Measurements from ENCODE around the gene DOCK7.
"Not testable (repeated sequence)": the region's sequence is repeated elsewhere in the genome, so short reads cannot be mapped to it uniquely, and the experiment has no call there.

DOCK7 gene

DNA sequence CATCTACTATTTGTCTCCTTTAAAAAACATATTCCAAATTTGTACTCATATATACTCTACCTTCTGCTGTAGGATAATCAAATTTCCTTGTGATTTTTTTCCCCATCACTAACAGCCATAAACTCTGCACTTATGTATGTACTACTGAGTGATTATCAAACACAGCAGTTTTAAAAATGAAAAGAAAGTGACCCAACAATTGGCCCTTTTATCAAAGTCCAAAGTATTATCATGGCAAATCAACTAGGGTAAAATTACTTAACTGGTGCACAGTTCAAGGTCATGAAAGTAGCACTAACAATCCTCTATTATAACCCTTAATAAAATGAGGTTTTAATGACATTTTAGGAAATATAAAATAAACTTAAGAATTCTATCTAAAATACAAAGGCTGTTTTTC, 79.3 kb downstream of the DOCK7 start:
- no peak for DNase-seq (ENCODE audit: low read depth)

DNA sequence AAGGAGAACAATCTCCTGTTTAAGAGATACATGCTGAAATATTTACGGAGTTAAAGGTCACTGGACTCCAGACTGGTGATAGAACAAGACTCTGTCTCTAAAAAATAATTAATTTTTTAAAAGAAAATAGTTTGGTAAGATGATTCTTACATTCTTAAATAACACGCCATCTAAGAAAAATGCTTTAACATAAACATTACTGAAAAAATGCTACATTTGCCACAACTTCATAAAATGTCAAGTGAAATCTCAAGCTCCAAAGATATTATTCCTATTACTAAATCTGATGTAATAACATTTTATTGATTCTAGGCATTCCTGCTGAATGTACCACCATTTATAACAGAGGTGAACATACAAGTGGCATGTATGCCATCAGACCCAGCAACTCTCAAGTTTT, 86.7 kb downstream of the DOCK7 start:
- peak; percentile 71 for DNase-seq (ENCODE audit: low read depth)

- DNase-seq (ENCODE audit: low read depth): peak; percentile 80
Measured at GRCh38 chr1:62599044-62599443, 89.1 kb downstream of the DOCK7 start.

- no peak for DNase-seq (ENCODE audit: low read depth)
Measured at GRCh38 chr1:62597281-62597680, 90.9 kb downstream of the DOCK7 start, which contains the start of gene ANGPTL3. ANGPTL3 (plus strand) TSS chr1:62597520; CDS start chr1:62597567, 47 bp downstream.

- DNase-seq (ENCODE audit: low read depth): no peak
Measured at GRCh38 chr1:62595647-62596046, 92.5 kb downstream of the DOCK7 start.

DNA sequence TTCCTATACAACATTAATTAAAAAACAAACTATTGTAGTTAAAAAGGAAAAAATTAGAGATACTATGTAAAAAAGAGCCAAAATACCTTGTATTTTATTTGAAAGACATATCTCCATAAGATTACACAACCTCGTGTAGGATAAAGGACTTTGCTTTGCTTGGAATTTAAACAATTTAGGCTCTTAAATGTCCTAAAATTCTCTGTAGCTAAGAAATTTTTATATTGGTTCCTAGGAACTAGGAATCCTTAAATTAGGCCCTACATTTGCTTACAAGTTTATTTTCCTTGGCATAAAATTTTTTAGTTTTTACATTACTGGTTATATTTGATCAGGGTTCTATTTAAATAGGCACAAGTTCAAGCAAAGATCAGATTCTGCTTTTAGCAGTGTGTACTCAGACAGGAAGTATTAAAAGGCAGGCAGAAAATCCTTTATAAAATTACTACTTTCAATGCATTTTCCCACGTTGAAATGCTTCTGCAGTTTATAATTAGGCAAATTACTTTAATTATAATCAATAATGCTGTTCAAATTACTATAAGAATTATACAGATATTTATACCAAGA, 94.3 kb downstream of the DOCK7 start:
- peak; percentile 27 for DNase-seq (ENCODE audit: low read depth)

DNA sequence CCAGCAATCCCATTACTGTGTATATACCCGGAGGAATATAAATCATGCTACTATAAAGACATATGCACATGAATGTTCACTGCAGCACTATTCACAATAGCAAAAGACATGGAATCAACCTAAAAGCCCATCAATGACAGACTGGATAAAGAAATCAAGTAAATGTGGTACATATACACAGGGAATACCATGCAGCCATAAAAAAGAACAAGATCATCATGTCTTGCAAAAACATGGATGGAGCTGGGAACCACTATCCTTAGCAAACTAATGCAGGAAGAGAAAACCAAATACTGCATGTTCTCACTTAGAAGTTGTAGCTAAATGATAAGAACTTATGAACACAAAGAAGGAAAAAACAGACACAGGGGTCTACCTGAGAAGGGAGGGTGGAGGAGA, 97.2 kb downstream of the DOCK7 start:
- DNase-seq (ENCODE audit: low read depth): no peak

- DNase-seq (ENCODE audit: low read depth): no peak
Measured at GRCh38 chr1:62590255-62590969, 97.8 kb downstream of the DOCK7 start.

- peak; percentile 77 for DNase-seq (ENCODE audit: low read depth)
Measured at GRCh38 chr1:62589321-62589720, 98.9 kb downstream of the DOCK7 start.

DNA sequence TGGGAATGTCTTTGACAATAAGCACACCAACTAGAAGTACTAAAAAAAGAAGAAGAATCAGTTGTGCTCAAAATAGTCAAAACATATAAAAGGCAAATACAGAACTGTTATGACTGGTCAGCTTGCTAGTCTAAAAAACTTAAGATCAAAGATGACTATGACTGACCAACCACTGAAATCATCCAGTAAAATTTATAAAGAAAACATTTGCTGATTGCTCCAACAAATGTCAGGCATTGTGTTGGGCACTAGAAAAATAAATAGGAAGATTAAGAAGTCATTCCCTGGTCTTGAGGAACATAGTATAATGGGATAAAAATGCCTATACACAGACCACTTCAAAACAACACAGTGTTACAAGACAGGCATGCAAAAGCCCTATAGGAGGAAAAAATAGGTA, 100.2 kb downstream of the DOCK7 start:
- DNase-seq (ENCODE audit: low read depth): peak; percentile 15

DNA sequence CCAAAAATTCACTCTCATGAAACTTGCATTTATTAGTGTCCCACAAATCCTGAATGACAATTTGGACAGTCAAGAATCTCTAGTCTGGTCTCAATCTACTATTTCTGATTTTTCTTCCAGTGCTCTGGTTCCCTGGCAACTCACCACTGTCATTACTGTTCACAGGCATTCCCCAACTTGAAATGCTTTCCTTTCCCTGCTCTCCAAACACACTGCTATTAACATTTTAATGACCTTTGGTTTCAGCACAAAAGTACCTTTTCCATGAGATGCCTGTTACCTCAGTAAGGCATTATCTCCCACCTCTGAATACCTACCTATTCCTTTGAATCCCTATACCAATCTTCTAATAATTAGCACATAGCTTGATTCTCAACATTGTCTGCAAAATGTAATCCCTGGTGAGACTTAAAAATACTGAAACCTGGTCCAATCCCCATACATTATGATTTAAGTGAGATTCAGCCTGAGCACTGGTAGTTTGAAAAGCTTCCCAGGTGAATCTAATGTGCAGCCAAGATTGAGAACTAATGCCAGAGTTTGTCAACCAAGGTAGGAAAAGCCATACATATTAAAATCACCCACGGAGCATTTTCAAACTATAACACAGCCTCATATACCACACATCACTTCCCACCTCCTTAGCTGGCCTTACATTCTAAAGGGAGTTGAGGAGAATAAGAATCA, 102.6 kb downstream of the DOCK7 start:
- no peak for DNase-seq (ENCODE audit: low read depth)

- DNase-seq (ENCODE audit: low read depth): peak; percentile 17
Measured at GRCh38 chr1:62573675-62574074, 114.5 kb downstream of the DOCK7 start.

- no peak for DNase-seq (ENCODE audit: low read depth)
Measured at GRCh38 chr1:62572476-62572875, 115.7 kb downstream of the DOCK7 start.

GRCh38 chr1:62571517-62571916, 116.7 kb downstream of the DOCK7 start:
- not testable (repeated sequence) for DNase-seq (ENCODE audit: low read depth)

- peak; percentile 17 for DNase-seq (ENCODE audit: low read depth)
Measured at GRCh38 chr1:62567926-62568325, 120.3 kb downstream of the DOCK7 start.

GRCh38 chr1:62567182-62567581, 121.0 kb downstream of the DOCK7 start:
- DNase-seq (ENCODE audit: low read depth): not testable (repeated sequence)

GRCh38 chr1:62561306-62561705, 126.9 kb downstream of the DOCK7 start:
- no peak for DNase-seq (ENCODE audit: low read depth)

DNA sequence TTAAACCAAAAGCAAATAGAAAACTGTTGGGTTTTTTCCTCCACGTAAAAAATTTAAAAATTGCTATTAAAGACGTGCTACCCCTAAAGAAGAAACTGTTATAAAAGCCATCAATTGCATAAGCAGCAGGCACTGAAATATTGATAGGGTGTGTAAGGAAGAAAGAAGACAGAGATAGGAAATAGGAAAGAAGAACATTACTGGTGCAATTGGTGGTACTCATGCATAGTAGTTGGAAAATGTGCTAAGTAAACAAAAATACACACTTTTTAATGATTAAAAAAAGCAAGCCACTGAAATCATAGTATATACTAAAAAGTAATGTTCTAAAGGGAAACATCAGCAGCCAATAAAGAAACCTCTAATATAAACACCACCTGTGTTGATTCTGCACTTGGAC, 143.6 kb downstream of the DOCK7 start:
- no peak for DNase-seq (ENCODE audit: low read depth)

- no peak for DNase-seq (ENCODE audit: low read depth)
Measured at GRCh38 chr1:62541048-62541447, 147.1 kb downstream of the DOCK7 start.

GRCh38 chr1:62539028-62539447, 149.1 kb downstream of the DOCK7 start:
- peak; percentile 54 for DNase-seq (ENCODE audit: low read depth)

DNA sequence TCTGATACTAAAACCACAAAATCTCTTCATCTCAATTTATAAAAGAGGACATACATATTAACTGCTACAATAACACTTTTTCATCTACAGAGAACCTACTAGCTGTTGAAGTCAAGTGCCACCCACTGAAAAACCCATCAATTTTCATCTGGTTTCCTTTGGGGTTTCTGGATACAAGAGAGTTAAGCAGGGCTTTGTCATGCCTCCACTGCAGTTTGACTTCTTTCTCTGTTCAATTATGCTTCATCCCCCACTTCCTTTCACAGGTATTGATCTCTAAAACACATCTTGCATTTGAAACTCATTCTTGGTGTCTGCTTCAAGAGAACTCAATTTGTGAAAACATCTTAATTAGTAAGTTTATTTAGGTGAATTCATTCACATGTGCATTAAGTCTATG, 151.3 kb downstream of the DOCK7 start:
- no peak for DNase-seq (ENCODE audit: low read depth)

GRCh38 chr1:62530516-62531154, 157.6 kb downstream of the DOCK7 start:
- DNase-seq (ENCODE audit: low read depth): peak; percentile 60

DNA sequence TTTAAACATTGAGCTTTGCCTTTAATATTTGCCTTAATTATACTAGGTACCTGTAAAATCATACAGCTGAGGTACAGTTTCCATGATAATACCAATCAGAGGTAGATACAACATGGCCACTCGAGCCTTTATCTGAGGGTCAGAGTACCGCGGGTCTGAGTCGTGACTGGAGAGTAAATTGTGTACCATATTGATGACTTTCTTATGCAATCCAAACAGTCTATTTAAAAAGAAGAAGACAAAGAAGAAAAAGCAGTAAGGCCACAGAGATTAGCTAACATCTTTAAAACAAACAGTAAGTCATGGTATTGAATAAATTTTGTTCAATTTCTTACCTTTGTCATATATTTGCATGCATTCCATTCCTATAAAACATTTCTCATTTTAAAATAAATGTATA, 159.0 kb downstream of the DOCK7 start:
- DNase-seq (ENCODE audit: low read depth): no peak

Measured in iris pigment epithelial cell (primary cell).